WTC11 (cell line): Measurements from ENCODE around the gene KRTAP5-6. TPM values are rescaled to one million over a fixed set of nuclear protein-coding genes. Genes with fewer than 3 reads are reported as not detected.

Source experiments
- ATAC-seq: fragments of 200-7000 bp; cut with Tn5 transposase; 2 replicates; pipeline ENCODE4 v1.10.0; 2021; ENCODE audit warnings: mild to moderate bottlenecking, moderate library complexity
- CTCF ChIA-PET: fragments of 300-600 bp; sonication (Branson Sonifier 250); formaldehyde crosslinking; loops from one replicate; lab custom pipeline; 2021; ENCODE audit warnings: antibody characterized with exemption; lab: Charles Lee
- POLR2A ChIA-PET: fragments of 350-600 bp; sonication (Branson Sonifier 250); formaldehyde crosslinking; loops from one replicate; lab custom pipeline; 2021; ENCODE audit warnings: antibody characterized with exemption; lab: Charles Lee
- DNase-seq: peaks from one replicate; pipeline ENCODE4 v3.0.0; 2021; ENCODE audit warnings: low spot score
- H3K27ac Mint-ChIP-seq: 2 replicates; pipeline ENCODE4 v1.8.0; 2021; ENCODE audit warnings: mixed read lengths
- H3K27me3 Mint-ChIP-seq: 2 replicates; pipeline ENCODE4 v1.8.0; 2021; ENCODE audit warnings: low read depth, mild to moderate bottlenecking, moderate library complexity, mixed read lengths
- H3K36me3 Mint-ChIP-seq: 2 replicates; pipeline ENCODE4 v1.8.0; 2021; ENCODE audit warnings: mixed read lengths
- H3K4me1 Mint-ChIP-seq: 2 replicates; pipeline ENCODE4 v1.8.0; 2022; ENCODE audit warnings: mixed read lengths
- H3K4me3 Mint-ChIP-seq: 2 replicates; pipeline ENCODE4 v1.8.0; 2021; ENCODE audit warnings: mild to moderate bottlenecking, moderate library complexity, mixed read lengths
- H3K9me3 Mint-ChIP-seq: 2 replicates; pipeline ENCODE4 v1.8.0; 2021; ENCODE audit warnings: mixed read lengths
- ATF2 ChIP-seq: sonication (generic); formaldehyde crosslinking; IDR thresholded peaks from 2 replicates; pipeline ENCODE4 v1.8.1; 2022; ENCODE audit warnings: low read depth, missing genetic modification reagents, borderline replicate concordance
- ATF6 ChIP-seq: sonication (generic); formaldehyde crosslinking; IDR thresholded peaks from 2 replicates; pipeline ENCODE4 v1.8.1; 2023; ENCODE audit warnings: mild to moderate bottlenecking, missing genetic modification reagents
- CREM ChIP-seq: sonication (generic); formaldehyde crosslinking; IDR thresholded peaks from 2 replicates; pipeline ENCODE4 v1.8.1; 2022; ENCODE audit warnings: mild to moderate bottlenecking, missing genetic modification reagents, moderate library complexity
- EMX1 ChIP-seq: fragments of 250-450 bp; sonication (Bioruptor Pico); IDR thresholded peaks from 2 replicates; pipeline ENCODE4 v1.8.0; 2021; ENCODE audit warnings: mild to moderate bottlenecking
- GRHL2 ChIP-seq: fragments of 250-450 bp; sonication (Bioruptor Pico); IDR thresholded peaks from 2 replicates; pipeline ENCODE4 v1.8.0; 2022; ENCODE audit warnings: mild to moderate bottlenecking, moderate library complexity; ENCODE audit not compliant: insufficient replicate concordance, severe bottlenecking
- KAT7 ChIP-seq: sonication (generic); formaldehyde crosslinking; IDR thresholded peaks from 2 replicates; pipeline ENCODE4 v1.8.1; 2023; ENCODE audit warnings: missing genetic modification reagents, mild to moderate bottlenecking, borderline replicate concordance
- MXD4 ChIP-seq: fragments of 250-450 bp; sonication (Bioruptor Pico); IDR thresholded peaks from 2 replicates; pipeline ENCODE4 v1.8.0; 2021; ENCODE audit warnings: mild to moderate bottlenecking, moderate library complexity, borderline replicate concordance
- MYBL2 ChIP-seq: sonication (generic); formaldehyde crosslinking; IDR thresholded peaks from 2 replicates; pipeline ENCODE4 v1.8.1; 2023; ENCODE audit warnings: mild to moderate bottlenecking, moderate library complexity, missing genetic modification reagents
- NR1H2 ChIP-seq: sonication (generic); formaldehyde crosslinking; IDR thresholded peaks from 2 replicates; pipeline ENCODE4 v1.9.0; 2021; ENCODE audit warnings: mild to moderate bottlenecking, moderate library complexity, missing genetic modification reagents
- RELA ChIP-seq: sonication (generic); formaldehyde crosslinking; IDR thresholded peaks from 2 replicates; pipeline ENCODE4 v1.8.1; 2022; ENCODE audit warnings: missing genetic modification reagents, mild to moderate bottlenecking, borderline replicate concordance
- RORB ChIP-seq: fragments of 250-450 bp; sonication (Bioruptor Pico); IDR thresholded peaks from 2 replicates; pipeline ENCODE4 v1.9.0; 2021; ENCODE audit warnings: mild to moderate bottlenecking
- ZNF317 ChIP-seq: sonication (generic); formaldehyde crosslinking; IDR thresholded peaks from 2 replicates; pipeline ENCODE4 v1.8.1; 2023; ENCODE audit warnings: low read depth, mild to moderate bottlenecking, moderate library complexity, missing genetic modification reagents, borderline replicate concordance
- ZNF423 ChIP-seq: fragments of 250-450 bp; sonication (Bioruptor Pico); IDR thresholded peaks from 2 replicates; pipeline ENCODE4 v2.1.2; 2022; ENCODE audit warnings: mild to moderate bottlenecking, moderate library complexity
- ZNF532 ChIP-seq: fragments of 250-450 bp; sonication (Bioruptor Pico); IDR thresholded peaks from 2 replicates; pipeline ENCODE4 v1.9.0; 2021; ENCODE audit warnings: mild to moderate bottlenecking, borderline replicate concordance
- ZNF671 ChIP-seq: fragments of 250-450 bp; sonication (Bioruptor Pico); IDR thresholded peaks from 2 replicates; pipeline ENCODE4 v1.8.0; 2021; ENCODE audit warnings: mild to moderate bottlenecking
- total RNA-seq: library from RNA; stranded (reverse); gene quantifications from 3 replicates; pipeline ENCODE4 v1.2.3, GENCODE V29; 2021
- TF ChIP-seq, protein P1 (sequence below): sonication (generic); formaldehyde crosslinking; IDR thresholded peaks from 2 replicates; pipeline ENCODE4 v1.8.0; 2022; ENCODE audit warnings: missing genetic modification reagents
- TF ChIP-seq, protein P2 (sequence below): sonication (generic); formaldehyde crosslinking; IDR thresholded peaks from 2 replicates; pipeline ENCODE4 v1.8.1; 2022; ENCODE audit warnings: missing genetic modification reagents, borderline replicate concordance
- TF ChIP-seq, protein P3 (sequence below): sonication (generic); formaldehyde crosslinking; IDR thresholded peaks from 2 replicates; pipeline ENCODE4 v1.8.1; 2023; ENCODE audit warnings: mild to moderate bottlenecking, moderate library complexity, missing genetic modification reagents

The KRTAP5-6 gene
- total RNA-seq, 1 experiment from 2014 or later = 0.35 TPM

GRCh38 chr11:1655168-1656060, 41.6 kb upstream of the KRTAP5-6 start (continued):
- TF ChIP-seq, protein P1, sequence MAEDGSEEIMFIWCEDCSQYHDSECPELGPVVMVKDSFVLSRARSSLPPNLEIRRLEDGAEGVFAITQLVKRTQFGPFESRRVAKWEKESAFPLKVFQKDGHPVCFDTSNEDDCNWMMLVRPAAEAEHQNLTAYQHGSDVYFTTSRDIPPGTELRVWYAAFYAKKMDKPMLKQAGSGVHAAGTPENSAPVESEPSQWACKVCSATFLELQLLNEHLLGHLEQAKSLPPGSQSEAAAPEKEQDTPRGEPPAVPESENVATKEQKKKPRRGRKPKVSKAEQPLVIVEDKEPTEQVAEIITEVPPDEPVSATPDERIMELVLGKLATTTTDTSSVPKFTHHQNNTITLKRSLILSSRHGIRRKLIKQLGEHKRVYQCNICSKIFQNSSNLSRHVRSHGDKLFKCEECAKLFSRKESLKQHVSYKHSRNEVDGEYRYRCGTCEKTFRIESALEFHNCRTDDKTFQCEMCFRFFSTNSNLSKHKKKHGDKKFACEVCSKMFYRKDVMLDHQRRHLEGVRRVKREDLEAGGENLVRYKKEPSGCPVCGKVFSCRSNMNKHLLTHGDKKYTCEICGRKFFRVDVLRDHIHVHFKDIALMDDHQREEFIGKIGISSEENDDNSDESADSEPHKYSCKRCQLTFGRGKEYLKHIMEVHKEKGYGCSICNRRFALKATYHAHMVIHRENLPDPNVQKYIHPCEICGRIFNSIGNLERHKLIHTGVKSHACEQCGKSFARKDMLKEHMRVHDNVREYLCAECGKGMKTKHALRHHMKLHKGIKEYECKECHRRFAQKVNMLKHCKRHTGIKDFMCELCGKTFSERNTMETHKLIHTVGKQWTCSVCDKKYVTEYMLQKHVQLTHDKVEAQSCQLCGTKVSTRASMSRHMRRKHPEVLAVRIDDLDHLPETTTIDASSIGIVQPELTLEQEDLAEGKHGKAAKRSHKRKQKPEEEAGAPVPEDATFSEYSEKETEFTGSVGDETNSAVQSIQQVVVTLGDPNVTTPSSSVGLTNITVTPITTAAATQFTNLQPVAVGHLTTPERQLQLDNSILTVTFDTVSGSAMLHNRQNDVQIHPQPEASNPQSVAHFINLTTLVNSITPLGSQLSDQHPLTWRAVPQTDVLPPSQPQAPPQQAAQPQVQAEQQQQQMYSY (CRISPR knock-in tag) = no peak
- TF ChIP-seq ZNF317 (no peak), MXD4 (CRISPR knock-in tag) (no peak)

DNA sequence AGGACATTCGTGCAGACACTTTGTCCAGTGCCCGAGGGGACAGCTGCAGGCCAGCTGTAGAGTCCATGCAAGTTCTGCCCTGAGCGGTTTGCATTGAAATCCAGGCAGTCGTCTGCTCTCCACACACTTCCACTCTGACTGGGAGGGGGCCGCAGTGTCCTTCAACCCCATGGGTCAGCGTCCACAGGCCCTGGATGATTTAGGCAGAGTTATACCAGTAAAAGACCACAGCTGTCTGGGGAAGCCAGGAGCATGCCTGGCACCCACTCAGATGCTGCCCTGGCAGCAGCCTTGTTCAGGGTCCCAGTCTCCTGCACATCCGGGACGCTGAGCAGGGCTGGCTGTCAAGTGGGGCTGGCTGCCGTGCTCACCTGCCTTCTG, 40.9 kb upstream of the KRTAP5-6 start:
- H3K9me3 Mint-ChIP-seq = no peaks in the 10 kb centered on the region
- DNase-seq (no peak), ATAC-seq (no peak)
- ChIA-PET POLR2A (no interaction called here), CTCF (interaction anchor here (1.1 to 4.3 kb wide), 2 partner anchors 37 to 169 kb away, joined by 3 to 121 read pairs; no protein-coding TSS in a partner anchor)
- H3K27me3 Mint-ChIP-seq = peaks cover 21% of the 10 kb centered on the region
- H3K4me1 Mint-ChIP-seq = no peaks in the 10 kb centered on the region
- no peaks in the 10 kb centered on the region for H3K36me3 Mint-ChIP-seq
- H3K27ac Mint-ChIP-seq = no peak overlapping the region
- no peak overlapping the region for H3K4me3 Mint-ChIP-seq
- no peak for TF ChIP-seq RELA (CRISPR knock-in tag)
- no peak for TF ChIP-seq ATF2 (CRISPR knock-in tag)
- no peak for TF ChIP-seq KAT7 (CRISPR knock-in tag)
- no peak for TF ChIP-seq EMX1 (CRISPR knock-in tag)
- no peak for TF ChIP-seq ZNF423 (CRISPR knock-in tag)
- TF ChIP-seq, protein P2, sequence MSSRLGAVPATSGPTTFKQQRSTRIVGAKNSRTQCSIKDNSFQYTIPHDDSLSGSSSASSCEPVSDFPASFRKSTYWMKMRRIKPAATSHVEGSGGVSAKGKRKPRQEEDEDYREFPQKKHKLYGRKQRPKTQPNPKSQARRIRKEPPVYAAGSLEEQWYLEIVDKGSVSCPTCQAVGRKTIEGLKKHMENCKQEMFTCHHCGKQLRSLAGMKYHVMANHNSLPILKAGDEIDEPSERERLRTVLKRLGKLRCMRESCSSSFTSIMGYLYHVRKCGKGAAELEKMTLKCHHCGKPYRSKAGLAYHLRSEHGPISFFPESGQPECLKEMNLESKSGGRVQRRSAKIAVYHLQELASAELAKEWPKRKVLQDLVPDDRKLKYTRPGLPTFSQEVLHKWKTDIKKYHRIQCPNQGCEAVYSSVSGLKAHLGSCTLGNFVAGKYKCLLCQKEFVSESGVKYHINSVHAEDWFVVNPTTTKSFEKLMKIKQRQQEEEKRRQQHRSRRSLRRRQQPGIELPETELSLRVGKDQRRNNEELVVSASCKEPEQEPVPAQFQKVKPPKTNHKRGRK = no peak
- TF ChIP-seq GRHL2 (CRISPR knock-in tag) = no peak
- TF ChIP-seq ZNF532 = no peak
- no peak for TF ChIP-seq RORB
- no peak for TF ChIP-seq ZNF671 (CRISPR knock-in tag)
- TF ChIP-seq MYBL2 (CRISPR knock-in tag) = no peak
- TF ChIP-seq NR1H2 (CRISPR knock-in tag) = no peak
- TF ChIP-seq ATF6 (CRISPR knock-in tag) = no peak
- TF ChIP-seq CREM = no peak
- TF ChIP-seq, protein P3, sequence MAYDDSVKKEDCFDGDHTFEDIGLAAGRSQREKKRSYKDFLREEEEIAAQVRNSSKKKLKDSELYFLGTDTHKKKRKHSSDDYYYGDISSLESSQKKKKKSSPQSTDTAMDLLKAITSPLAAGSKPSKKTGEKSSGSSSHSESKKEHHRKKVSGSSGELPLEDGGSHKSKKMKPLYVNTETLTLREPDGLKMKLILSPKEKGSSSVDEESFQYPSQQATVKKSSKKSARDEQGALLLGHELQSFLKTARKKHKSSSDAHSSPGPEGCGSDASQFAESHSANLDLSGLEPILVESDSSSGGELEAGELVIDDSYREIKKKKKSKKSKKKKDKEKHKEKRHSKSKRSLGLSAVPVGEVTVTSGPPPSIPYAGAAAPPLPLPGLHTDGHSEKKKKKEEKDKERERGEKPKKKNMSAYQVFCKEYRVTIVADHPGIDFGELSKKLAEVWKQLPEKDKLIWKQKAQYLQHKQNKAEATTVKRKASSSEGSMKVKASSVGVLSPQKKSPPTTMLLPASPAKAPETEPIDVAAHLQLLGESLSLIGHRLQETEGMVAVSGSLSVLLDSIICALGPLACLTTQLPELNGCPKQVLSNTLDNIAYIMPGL (CRISPR knock-in tag) = no peak
